ENCODE data around the gene ADAMTS20. TPM values are rescaled to one million over a fixed set of nuclear protein-coding genes. Genes with fewer than 3 reads are reported as not detected.
"Not testable (repeated sequence)": the region's sequence is repeated elsewhere in the genome, so short reads cannot be mapped to it uniquely, and the experiment has no call there.

Gene ADAMTS20
- total RNA-seq, 1 donor from 2014 or later: not detected

DNA sequence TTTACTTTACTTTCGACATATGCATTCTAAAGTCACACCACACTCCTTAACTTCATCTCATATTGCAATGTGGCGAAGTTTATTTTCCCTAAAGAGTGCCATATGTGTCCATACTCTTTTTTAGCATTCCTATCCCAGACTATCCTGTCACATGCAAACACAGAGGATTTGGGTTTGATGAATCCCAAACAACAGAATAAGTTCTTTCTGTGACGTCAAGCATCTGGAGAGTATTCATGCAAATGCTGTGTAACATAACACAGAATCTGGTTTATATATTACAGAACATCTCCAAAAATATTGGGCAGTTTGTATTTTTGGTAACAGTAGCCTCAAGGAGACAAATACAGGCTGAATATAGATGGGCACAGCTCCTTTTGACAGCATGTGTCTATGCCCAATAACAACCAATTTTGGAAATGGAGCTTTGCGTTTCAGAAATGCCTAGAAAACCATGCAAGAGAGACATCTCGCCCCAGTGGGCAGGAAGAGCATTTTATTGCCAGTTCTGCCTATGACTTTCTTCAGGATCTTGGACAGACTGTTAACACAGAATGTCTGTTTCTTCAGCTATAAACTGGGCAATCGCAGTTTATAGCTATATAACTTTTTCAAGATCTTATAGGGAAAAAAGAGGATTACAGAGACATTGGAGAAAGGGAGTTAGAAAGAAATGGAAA is 190.8 kb downstream of the ADAMTS20 start:
- no peak for ATAC-seq

DNA sequence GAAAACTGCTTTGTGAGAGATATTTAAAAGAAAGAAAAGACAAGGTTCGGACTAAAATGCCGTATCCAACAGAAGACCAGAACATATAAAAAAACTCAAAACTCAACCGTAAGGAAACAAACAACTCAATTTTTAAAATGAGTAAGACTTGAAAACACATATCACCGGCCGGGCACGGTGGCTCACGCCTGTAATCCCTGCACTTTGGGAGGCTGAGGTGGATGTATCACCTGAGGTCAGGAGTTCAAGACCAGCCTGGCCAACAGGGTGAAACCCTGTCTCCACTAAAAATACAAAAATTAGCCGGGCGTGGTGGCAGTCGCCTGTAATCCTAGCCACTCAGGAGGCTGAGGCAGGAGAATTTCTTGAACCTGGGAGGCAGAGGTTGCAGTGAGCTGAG is 192.0 kb downstream of the ADAMTS20 start:
- not testable (repeated sequence) for ATAC-seq

DNA sequence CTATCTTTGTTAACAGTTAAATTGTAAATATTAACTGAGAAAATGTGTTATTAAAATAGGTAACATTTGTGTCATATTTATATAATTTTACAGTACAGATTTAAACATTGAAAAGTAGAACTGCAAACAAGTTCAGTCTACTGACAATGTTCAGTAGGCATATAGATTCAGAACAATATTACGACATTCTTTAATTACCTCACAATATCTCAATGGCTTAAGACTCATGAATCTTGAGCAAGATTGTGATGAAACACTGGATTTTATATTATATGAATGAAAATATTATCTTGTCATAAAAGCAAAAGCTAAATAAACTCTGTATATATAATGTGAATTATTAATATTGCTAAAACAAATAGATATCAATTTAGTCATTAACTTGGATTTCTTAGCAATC is 194.9 kb downstream of the ADAMTS20 start:
- ATAC-seq: no peak

DNA sequence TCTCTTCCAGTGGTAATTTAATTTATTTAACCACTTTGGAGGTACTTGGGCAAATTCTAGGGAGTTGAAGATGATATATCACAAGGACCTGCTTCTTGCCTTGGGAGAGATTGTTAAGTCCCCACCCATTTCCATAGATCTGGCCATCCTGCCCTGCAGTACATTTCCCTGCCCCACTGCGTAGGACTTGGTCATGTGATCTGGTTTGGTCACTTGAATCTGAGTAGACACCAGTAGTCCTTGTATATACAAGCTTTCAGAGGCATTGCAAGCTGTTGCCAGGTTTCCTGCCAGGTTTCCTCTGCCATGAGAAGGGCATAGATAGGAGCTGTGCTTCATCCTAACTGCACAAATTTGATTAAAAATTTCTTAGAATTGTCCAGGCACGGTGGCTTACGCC is 200.0 kb downstream of the ADAMTS20 start:
- ATAC-seq: no peak

DNA sequence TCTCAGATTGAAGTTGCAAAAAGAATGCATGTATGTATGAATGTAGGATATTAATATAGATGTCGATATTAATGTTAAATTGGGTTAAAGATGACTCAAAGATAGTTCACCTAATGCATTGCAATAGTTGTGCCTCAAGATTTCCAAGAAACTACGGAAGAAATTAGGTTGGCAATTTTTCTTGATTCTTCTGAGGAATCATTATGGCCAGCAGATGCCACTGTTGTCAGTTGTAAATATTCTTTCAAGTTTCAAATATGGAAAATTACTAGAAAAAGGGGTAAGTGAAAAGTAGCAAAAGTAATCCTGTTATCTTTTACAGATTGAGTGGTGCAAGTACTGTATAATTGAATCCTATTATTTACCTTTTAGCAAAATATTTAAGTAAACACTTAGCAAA is 202.1 kb downstream of the ADAMTS20 start:
- ATAC-seq: no peak

DNA sequence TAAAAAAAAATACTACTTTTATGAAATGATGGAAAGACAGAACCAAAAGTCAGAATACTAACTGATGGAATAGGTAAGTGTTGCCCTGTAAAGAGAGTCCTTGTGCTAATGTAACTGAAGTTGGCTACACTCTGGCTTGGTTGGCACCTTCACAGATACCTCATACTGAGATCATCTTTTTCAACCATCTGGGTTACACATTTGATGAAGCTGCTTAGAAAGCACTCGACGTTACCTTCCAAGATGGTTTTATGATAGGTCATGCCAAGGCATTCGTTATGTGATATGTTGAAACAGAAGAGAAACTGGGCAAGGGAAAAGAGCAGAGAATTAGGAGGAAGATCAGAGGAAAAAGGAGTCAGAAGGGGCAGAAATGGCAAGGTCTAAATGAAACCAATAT is 203.8 kb downstream of the ADAMTS20 start:
- ATAC-seq: no peak

DNA sequence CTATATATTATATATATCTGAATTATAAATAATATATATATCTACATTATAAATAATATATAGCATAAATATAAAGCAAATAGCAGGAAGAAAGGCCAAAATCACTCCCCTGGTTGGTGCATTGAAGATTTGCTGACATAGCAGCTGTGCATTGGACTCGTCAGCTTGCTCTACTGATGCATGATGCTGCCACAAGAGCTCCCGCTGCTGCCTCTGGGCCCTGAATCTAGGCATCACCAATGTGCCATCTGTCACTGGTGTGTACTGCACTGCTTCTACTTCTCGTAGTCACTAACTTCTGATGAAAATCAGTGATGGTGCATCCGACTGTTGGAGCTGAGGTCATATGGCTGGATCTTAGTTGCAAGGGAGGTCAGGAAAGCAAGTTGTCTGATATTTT is 205.0 kb downstream of the ADAMTS20 start:
- no peak for ATAC-seq

DNA sequence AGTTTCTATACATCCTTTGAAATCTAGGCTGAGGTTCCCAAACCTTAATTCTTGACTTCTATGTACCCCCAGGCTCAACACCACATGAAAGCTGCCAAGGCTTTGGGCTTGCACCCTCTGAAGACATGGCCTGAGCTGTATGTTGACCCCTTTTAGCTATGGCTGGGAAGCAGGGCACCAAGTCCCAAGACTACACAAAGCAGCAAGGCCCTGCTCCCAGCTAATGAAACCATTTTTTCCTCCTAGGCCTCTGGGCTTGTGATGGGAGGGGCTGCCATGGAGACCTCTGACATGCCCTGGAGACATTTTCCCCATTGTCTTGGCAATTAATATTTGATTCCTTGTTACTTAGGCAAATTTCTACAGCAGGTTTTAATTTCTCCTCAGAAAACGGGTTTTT is 207.0 kb downstream of the ADAMTS20 start:
- ATAC-seq: no peak

DNA sequence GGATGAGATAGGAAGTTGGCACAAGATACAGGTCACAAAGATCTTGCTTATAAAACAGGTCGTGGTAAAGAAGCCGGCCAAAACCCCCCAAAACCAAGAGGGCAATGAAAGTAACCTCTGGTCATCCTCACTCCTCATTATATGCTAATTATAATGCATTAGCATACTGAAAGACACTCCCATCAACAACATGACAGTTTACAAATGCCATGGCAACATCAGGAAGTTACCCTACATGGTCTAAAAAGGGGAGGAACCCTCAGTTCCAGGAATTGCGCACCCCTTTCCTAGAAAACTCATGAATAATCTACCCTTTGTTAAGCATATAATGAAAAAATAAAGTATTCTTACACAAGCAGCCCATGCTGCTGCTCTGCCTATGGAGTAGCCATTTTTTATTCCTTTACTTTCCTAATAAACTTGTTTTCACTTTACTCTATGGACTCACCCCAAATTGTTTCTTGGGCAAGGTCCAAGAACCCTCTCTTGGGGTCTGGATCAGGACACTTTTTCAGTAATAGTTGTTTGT is 210.2 kb downstream of the ADAMTS20 start:
- not testable (repeated sequence) for ATAC-seq

DNA sequence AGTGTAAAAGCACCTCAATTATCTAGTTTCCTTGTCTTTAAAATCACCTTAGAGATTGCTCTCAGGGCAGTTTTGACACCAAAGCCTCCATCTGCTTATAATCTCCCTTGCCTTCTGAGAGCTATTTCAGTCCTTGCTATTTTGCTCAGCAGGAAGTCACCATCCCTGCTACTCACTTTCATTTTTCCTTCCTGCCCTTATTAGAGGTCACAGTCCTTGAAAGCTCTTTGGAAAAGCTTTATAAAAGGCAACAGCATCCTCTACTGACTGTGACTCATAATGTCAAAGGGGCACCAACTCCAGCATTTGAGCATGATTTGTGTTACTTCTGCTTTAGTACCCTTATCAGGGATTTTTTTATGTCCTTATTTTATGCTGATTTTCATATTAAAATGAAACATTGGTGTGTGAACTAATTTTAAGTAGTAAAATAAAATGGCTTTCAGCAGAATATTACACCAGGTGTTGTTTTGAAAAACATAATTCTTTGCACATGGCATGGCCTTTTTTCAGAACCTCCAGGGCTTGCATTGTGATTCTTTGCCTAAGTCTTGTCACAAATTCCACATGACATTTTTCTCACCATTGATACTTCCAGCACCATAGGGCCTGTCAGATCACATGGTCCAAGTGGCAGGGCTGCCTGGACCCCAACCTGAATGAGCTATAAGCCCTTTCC is 213.0 kb downstream of the ADAMTS20 start:
- no peak for ATAC-seq

DNA sequence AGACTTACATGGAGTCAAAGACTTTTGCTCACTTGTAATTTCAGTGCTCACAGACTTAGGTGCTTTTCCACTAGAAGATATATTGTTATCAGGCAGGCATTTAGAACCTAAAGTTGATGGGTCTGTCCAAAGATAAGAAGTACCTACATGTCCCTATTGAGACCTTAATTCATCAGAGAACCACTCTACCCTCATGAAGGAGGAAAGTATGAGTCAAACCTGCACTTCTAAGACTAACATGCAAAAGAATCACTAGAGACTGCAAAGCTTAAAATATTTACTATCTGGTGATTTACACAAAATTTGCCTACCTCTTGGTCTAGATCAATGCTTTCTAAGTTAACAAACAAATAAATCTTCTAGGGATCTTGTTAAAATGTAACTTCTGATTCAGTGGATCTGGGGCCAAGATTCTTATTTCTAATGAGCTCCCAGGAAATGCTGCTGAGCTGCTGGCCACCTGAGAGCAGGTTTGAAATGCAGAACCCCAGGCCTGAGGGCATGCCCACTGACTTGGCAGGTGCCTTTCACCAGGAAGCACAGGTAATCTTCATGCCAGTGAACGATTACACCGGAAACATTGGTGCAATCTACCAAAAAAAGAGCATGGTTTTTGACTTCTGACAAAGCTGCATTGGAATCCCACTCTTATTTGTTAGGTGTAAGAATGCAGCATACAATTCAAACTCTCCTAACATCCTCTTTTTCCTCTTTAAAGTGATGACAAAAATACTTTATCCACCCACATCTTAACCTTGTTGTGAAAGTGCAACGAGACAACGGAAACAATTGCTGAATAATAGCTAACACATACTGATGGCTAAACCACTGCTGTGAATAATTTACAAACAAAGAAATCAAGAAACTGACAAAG is 214.2 kb downstream of the ADAMTS20 start:
- ATAC-seq: no peak

DNA sequence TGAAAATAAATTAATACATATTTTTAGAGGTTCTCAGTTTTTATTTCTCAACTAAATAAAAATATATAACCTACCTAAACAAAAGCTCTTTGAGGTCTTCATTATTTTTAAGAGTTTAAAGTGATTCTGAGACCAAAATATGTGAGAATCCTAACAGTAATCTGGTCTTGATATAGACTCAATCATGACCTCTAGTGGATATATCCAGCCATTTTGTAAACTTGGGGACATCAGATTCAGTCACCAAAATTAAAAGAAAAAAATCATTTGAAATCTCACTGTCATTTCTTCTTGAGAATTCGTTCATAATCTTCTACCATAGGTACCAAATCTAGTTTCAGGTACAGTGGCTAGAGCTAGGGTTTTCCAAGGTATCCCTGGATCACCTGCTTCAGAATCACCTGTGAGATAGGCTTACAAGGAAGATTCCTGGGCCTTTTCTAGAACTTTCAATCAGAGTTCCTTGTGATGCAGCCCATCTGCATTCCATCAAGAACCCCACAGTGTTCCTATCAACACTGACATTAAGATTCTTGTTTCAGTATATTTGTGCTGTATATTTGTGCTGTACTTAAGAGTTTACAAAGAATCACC is 214.9 kb downstream of the ADAMTS20 start:
- no peak for ATAC-seq

DNA sequence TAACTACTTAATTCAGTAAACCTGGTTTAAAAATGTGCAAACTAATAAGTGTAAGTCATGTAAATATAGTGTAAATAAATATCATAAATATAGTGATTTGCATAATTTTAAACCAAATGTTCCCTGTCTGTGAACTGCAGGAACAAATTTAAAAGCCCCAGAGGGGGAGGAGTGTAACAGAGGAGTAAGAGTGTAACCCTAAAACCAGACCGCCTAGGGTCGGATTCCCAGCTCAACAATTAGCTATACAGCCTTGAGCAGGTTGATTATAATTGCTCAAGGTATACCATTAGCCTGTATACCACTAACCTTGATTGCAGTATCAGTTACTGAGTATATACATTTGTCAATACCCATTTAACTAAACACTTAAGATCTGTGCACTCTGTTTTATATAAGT is 218.4 kb downstream of the ADAMTS20 start:
- no peak for ATAC-seq

DNA sequence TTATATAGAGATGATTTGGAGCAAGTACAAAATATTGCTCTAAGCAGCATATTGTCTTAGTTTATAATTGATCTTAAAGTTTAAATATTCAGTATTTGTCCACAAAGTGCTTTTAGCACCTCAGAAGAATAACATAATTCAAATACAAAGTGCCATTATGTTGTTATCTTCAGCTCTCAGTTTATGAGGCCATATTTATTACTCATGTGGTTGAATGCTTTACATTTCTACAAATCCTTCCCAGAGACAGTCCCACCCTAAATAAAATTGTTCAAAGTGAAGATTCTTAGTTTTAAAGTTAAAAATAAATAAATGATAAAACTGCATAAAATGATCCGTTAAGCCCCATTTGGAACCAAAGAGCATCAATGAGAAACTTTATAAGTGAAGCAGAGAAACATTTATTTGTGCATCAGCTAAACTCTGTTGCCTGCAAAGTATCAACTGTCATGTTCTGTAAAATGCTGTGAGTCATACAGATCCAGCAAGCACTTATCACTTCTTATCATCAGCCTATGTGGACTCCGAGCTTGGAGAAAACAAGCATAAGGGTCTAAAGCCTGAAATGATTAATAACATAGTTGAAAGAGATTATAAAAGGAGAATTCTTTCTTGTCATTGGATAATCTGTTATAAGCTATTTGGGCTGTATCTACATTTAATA is 218.9 kb downstream of the ADAMTS20 start:
- no peak for ATAC-seq

DNA sequence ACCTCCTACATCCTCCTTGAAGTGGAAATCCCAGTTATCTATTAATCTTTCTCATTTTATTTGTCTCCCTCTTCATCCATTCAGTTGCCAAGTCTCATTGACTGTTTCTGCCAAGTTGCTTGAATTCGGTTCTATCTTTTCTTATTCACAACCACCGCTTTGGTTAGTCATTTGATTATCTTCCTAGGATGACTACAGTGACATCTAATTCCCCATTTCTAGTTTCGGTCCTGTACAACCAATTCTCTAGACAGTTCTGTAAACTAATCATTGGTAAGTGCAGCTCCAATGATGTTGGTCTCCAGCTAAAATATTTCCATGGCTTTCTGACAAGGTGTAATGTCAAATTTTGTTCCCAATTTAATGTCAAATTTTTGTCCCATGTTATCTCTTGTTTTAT is 220.1 kb downstream of the ADAMTS20 start:
- no peak for ATAC-seq

DNA sequence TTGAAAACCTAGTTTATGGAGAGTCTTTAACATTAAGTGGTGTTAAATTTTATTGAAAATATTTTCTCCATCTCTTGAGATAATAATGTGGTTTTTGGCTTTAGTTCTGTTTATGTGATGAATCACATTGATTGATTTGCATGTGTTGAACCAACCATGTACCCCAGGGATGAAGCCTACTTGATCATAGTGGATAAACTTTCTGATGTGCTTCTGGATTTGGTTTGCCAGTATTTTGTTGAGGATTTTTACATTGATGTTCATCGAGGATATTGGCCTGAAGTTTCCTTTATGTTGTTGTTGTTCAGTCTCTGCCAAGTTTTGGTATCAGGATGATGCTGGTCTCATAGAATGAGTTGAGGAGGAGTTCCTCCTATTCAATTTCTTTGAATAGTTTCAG is 222.6 kb downstream of the ADAMTS20 start:
- no peak for ATAC-seq

DNA sequence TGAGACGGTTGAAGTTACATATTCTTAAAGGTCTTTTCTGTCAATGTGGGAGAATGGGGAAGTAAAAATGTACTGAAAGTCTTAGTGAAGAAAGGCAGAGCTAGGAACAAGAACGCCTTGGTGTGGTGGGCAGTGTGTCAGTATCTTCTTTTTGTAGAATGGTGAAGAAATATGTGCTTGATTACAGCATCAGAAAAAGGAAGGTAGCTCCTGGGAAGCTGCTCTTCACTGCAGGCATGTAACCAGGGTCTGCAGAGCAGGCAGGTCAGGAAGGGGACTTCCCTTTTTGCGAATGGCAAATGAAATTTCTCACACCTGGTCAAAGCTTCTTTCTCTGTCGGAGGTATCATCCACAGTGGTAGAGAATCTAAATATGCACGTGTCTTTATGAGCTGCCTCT is 226.2 kb downstream of the ADAMTS20 start:
- ATAC-seq: no peak

DNA sequence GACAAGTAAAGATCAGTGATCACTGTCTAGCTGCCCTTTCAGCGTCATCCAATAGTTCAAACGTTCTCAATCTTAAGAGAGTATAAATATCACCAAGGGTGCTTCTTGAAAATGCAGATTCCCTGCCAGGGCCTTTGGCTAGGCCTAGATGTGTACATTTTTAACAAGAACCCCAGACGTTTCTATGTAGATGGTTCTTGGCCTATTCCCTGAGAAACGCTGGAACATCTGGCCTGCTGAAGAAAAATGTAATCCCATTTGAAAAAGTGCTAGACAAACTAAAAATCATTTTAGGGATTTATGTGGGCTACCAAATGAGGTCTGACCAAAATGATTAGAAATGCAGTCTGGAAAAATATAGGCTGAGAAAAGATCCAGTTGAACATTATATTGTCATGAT is 231.7 kb downstream of the ADAMTS20 start:
- no peak for ATAC-seq

DNA sequence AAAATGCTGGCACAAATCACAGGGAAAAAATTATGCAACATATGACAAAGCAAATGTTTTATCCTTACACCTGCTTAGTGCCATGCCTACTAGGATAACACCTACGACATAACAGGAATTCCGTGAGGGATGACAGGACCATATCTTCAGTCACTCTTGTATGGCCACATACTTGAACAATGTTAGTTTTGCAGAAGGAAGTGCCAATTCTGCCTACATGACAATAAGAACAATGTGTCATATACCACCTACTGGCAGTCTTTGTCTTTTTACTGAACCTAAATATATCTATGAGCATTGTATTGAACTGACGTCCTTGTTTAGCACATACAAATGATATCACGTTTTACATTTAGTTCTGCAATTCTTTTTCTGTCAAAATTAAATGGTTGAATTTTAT is 234.0 kb downstream of the ADAMTS20 start:
- no peak for ATAC-seq

DNA sequence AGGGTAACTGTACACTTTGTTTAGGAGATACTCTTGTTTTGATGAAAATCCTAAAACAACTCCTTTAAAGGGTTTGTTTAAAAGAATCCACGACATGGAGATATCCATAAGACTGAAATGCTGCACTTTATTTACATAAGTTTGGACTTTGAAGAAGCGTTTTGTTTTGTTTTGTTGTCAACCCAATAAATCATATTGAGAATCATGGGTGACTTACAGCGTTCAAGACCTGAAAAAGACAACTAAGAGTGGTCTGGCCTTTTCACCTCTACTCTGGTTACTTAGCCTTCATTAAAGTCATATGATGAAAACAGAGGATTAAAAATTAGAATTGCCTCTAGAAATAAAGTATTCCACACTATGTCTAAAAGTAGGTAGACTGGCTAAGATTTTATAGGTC is 234.8 kb downstream of the ADAMTS20 start:
- no peak for ATAC-seq

DNA sequence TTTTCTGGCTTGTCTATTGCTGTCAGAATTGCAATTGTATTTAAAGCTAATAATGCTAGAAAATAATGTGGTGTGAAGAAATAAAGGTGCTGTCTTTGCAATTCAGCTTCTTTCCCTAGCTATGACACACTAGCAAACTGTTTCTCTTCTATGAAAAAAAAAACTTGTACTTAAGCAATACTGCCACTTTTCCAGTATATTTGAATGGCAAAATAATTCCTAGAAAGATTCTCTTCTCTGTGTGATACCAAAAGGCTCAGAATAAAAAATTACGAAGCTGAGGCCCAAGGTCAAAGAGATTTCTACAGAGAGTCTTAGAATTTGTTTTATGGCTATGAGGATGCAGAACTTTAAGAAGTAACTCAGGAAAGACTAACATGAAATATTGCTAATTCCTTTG is 235.5 kb downstream of the ADAMTS20 start:
- ATAC-seq: no peak

DNA sequence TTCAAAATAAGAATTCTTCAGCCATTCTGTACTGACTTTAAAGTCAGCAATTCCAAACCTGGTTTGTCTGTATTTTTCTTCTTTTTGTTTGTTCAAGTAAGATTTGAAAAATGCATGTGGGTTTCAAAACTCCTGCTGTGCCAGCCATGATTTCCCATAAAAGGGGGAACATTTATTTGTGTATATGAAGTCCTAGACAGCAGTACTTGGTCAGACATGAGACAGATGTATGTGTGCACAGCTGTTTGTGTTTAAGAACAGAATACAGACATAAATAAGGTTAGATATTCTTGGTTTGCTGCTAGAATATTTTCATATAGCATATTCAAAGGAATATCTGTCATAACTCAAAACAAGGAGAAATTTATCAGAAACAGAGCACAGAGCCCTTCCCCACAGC is 236.0 kb downstream of the ADAMTS20 start:
- ATAC-seq: no peak
